GM23248 (cell line): ENCODE data around the gene TMEM253.

Experiments
- EZH2 ChIP-seq: fragments of 200-600 bp; sonication (generic); IDR thresholded peaks from 2 replicates; pipeline ENCODE4 v1.6.1; 2018; ENCODE audit warnings: antibody characterized with exemption, mild to moderate bottlenecking; ENCODE audit not compliant: insufficient read depth, poor library complexity, severe bottlenecking
- EZH2phosphoT487 ChIP-seq: fragments of 200-600 bp; sonication (generic); IDR thresholded peaks from 2 replicates; pipeline ENCODE4 v1.6.1; 2018; ENCODE audit warnings: antibody characterized with exemption, moderate library complexity, mild to moderate bottlenecking, low read depth; ENCODE audit not compliant: insufficient read depth

DNA sequence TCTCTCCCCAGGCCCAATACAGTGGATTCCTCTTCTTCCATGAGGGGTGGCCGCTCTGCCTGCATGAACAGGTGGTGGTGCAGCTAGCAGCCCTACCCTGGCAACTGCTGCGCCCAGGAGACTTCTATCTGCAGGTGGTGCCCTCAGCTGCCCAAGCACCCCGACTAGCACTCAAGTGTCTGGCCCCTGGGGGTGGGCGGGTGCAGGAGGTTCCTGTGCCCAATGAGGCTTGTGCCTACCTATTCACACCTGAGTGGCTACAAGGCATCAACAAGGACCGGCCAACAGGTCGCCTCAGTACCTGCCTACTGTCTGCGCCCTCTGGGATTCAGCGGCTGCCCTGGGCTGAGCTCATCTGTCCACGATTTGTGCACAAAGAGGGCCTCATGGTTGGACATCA, 26.9 kb upstream of the TMEM253 start:
- TF ChIP-seq EZH2: no peak
- TF ChIP-seq EZH2phosphoT487: no peak
